Parathyroid adenoma (tissue), 2 donors: ENCODE measurements around the gene RBM46.

Source experiments
- H2AFZ ChIP-seq: fragments of 300-600 bp; sonication (generic); one replicate; pipeline ENCODE4 v1.7.0; 2017; ENCODE audit warnings: antibody characterized with exemption, mild to moderate bottlenecking
- H3K27ac ChIP-seq: fragments of 300-600 bp; sonication (generic); one replicate; pipeline ENCODE4 v1.7.0; 2017
- H3K27me3 ChIP-seq: fragments of 300-600 bp; sonication (generic); one replicate; pipeline ENCODE4 v1.7.0; 2017; ENCODE audit warnings: low read length; ENCODE audit not compliant: control insufficient read depth, insufficient read depth
- H3K36me3 ChIP-seq: fragments of 300-600 bp; sonication (generic); one replicate; pipeline ENCODE4 v1.7.0; 2017; ENCODE audit warnings: low read length; ENCODE audit not compliant: control insufficient read depth, insufficient read depth
- H3K4me1 ChIP-seq: fragments of 300-600 bp; sonication (generic); one replicate; pipeline ENCODE4 v1.7.0; 2017; ENCODE audit warnings: control low read depth
- H3K4me2 ChIP-seq: fragments of 300-600 bp; sonication (generic); one replicate; pipeline ENCODE4 v1.7.0; 2017; ENCODE audit warnings: low read length
- H3K4me3 ChIP-seq: fragments of 300-600 bp; sonication (generic); one replicate; pipeline ENCODE4 v1.7.0; 2017; ENCODE audit warnings: low read depth, low read length
- H3K79me2 ChIP-seq: fragments of 300-600 bp; sonication (generic); one replicate; pipeline ENCODE4 v1.7.0; 2017; ENCODE audit warnings: control low read depth
- H3K9ac ChIP-seq: fragments of 300-600 bp; sonication (generic); one replicate; pipeline ENCODE4 v1.7.0; 2017; ENCODE audit warnings: mild to moderate bottlenecking
- H3K9me3 ChIP-seq: fragments of 300-600 bp; sonication (generic); one replicate; pipeline ENCODE4 v1.7.0; 2017; ENCODE audit warnings: low read length; ENCODE audit not compliant: control insufficient read depth
- TF ChIP-seq, protein P1 (sequence below): fragments of 300-600 bp; sonication (generic); IDR thresholded peaks from one replicate; pipeline ENCODE4 v1.7.0; 2017; ENCODE audit warnings: antibody characterized with exemption, mild to moderate bottlenecking
- donor health status: primary hyperparathyroidism.

RBM46 gene, protein sequence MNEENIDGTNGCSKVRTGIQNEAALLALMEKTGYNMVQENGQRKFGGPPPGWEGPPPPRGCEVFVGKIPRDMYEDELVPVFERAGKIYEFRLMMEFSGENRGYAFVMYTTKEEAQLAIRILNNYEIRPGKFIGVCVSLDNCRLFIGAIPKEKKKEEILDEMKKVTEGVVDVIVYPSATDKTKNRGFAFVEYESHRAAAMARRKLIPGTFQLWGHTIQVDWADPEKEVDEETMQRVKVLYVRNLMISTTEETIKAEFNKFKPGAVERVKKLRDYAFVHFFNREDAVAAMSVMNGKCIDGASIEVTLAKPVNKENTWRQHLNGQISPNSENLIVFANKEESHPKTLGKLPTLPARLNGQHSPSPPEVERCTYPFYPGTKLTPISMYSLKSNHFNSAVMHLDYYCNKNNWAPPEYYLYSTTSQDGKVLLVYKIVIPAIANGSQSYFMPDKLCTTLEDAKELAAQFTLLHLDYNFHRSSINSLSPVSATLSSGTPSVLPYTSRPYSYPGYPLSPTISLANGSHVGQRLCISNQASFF

DNA sequence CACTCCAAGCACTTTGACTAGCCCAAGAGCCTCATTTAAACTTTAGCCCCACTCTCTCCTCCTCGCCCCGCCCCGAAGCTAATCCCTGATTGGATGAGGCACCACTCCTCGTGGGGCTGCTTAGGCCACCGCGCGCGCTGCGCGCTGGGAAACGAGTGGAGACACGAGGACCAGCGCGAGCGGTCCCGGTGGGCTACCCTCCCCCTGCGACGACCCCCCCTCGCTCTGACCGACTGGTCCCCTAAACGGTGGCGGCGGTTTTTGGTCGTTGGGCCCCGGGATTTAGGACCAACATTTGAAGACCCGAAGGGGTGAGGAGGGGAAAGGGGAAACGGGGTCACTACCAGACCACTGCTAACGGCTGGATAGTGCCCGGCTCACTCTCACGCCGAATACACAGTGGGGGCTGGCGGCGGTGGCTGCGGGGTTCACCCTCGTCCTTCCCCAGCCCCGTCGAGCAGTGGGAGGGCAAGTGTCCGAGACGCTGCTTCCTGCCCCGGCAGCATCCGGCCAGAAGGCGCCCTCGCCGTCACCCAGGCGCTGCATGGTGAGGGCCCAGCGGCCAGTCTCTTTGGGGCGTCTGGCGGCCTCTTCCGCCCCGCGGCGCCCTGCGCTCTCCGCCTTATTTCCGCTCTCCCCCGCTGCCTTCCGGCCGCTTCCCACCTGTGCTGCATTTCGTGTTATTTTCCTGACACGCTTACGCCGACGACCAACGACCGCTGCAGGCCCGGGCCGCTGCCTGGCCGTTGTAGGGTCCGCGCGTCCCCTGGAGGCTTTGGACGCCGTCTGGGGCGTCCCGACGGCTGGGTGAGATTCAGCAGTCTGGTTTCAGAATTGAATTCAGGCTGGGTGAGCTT is at the start of gene RBM46:
Gene RBM46, plus strand, starts transcription at position 147 of the 857 bp plus-strand sequence. CDS start 15,481 bp downstream, outside the sequence.
- TF ChIP-seq, protein P1, sequence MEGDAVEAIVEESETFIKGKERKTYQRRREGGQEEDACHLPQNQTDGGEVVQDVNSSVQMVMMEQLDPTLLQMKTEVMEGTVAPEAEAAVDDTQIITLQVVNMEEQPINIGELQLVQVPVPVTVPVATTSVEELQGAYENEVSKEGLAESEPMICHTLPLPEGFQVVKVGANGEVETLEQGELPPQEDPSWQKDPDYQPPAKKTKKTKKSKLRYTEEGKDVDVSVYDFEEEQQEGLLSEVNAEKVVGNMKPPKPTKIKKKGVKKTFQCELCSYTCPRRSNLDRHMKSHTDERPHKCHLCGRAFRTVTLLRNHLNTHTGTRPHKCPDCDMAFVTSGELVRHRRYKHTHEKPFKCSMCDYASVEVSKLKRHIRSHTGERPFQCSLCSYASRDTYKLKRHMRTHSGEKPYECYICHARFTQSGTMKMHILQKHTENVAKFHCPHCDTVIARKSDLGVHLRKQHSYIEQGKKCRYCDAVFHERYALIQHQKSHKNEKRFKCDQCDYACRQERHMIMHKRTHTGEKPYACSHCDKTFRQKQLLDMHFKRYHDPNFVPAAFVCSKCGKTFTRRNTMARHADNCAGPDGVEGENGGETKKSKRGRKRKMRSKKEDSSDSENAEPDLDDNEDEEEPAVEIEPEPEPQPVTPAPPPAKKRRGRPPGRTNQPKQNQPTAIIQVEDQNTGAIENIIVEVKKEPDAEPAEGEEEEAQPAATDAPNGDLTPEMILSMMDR = no peak
- no peak within 1 kb of the TSS for H3K27ac ChIP-seq
- no peaks in the 10 kb centered on the region for H3K9me3 ChIP-seq
- no peak within 1 kb of the TSS for H3K4me3 ChIP-seq
- H3K79me2 ChIP-seq = no peaks in the 10 kb centered on the region
- no peak within 1 kb of the TSS for H3K9ac ChIP-seq
- no peaks in the 10 kb centered on the region for H3K36me3 ChIP-seq
- no peak within 1 kb of the TSS for H3K4me2 ChIP-seq
- H3K27me3 ChIP-seq = no peaks in the 10 kb centered on the region
- H2AFZ ChIP-seq = no peak within 1 kb of the TSS
- H3K4me1 ChIP-seq = no peaks in the 10 kb centered on the region

DNA sequence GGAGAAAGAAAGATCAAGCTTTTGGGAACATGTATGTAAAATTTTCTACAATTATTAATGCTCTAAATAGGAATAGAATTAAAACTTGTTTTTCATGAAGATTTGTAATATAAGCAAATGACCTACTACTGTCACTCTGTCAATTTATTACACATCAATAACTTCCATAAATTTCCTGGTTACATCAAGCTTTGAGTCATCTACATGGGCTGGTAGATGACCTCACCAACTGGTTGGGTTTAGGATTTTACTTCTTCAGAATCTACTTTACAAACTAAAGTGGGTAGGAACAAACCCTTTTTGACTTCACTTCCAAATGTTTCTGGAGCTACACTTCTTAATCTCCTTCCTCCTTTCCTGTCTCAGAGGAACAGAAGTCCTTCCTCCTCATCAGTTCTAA is 49.3 kb upstream of the RBM46 start:
- Histone ChIP-seq H3K9ac (no peak overlapping the region), H3K27me3 (no peaks in the 10 kb centered on the region), H3K27ac (no peak overlapping the region), H3K79me2 (no peaks in the 10 kb centered on the region), H2AFZ (no peak overlapping the region), H3K4me2 (no peak overlapping the region), H3K9me3 (no peaks in the 10 kb centered on the region), H3K4me3 (no peak overlapping the region), H3K36me3 (no peaks in the 10 kb centered on the region), H3K4me1 (no peaks in the 10 kb centered on the region)
- TF ChIP-seq, protein P1 = no peak

DNA sequence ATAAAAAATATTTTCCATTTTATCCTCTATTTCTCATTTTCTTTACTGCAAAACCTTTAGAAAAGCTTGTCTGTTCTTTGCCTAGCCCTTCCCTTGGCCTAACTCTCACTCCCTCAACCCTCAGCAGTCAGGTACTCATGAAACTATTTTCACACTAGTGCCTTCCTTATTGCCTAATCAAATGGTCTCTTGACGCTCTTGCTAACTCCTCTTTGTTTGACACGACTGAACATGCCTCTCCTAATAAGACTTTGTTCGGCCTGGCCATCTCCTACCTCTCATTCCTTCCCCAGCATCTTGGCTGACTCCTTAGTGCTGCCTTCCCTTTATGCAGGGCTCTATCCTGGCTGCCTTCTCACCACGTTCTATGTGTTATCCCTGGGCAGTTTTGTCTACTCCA is 48.4 kb upstream of the RBM46 start:
- Histone ChIP-seq H3K9ac (no peak overlapping the region), H3K4me2 (no peak overlapping the region), H3K4me3 (no peak overlapping the region), H3K36me3 (no peaks in the 10 kb centered on the region), H3K27me3 (no peaks in the 10 kb centered on the region), H3K4me1 (no peaks in the 10 kb centered on the region), H3K27ac (no peak overlapping the region), H2AFZ (no peak overlapping the region), H3K79me2 (no peaks in the 10 kb centered on the region), H3K9me3 (no peaks in the 10 kb centered on the region)
- TF ChIP-seq, protein P1 = no peak

DNA sequence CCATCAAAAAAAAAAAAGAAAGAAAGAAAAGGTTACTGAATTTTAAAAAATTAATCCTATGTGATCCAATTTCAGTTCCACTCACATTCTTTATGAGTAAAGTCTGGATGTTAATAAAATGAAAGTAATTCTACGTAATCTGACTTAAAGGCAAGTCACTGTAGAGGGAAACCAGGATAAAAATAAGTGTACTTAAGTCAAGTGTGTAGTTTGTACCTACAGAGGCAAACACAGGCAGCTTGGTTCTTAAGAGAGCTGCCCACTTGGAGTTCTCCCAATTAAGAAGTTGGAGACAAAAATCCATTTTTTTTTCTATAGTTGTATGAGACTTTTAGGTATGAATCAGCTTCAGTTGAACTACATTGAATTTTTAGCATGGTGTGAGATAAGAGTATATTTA is 44.3 kb upstream of the RBM46 start:
- no peaks in the 10 kb centered on the region for H3K4me1 ChIP-seq
- TF ChIP-seq, protein P1 = no peak
- H3K9ac ChIP-seq = no peak overlapping the region
- no peak overlapping the region for H3K27ac ChIP-seq
- no peak overlapping the region for H3K4me3 ChIP-seq
- no peaks in the 10 kb centered on the region for H3K27me3 ChIP-seq
- H3K36me3 ChIP-seq = no peaks in the 10 kb centered on the region
- no peaks in the 10 kb centered on the region for H3K9me3 ChIP-seq
- no peak overlapping the region for H2AFZ ChIP-seq
- no peaks in the 10 kb centered on the region for H3K79me2 ChIP-seq
- no peak overlapping the region for H3K4me2 ChIP-seq
